Pulmonary artery endothelial cell (primary cell): Measurements from ENCODE around the gene KRTAP2-3. TPM values are rescaled to one million over a fixed set of nuclear protein-coding genes. Genes with fewer than 3 reads are reported as not detected.
"Not testable (repeated sequence)": the region's sequence is repeated elsewhere in the genome, so short reads cannot be mapped to it uniquely, and the experiment has no call there.

Experiments used
- DNase-seq: peaks from one replicate; pipeline ENCODE4 v3.0.0-alpha.2; 2011; ENCODE audit warnings: low read depth, low spot score
- total RNA-seq: library from RNA; depleted of rRNA; stranded (reverse); fragments of >200 nt; gene quantifications from 2 replicates; pipeline ENCODE4 v1.2.3, GENCODE V29; 2014

KRTAP2-3 gene
- total RNA-seq, 1 donor from 2014 or later: not detected

- no peak for DNase-seq
Observed at GRCh38 chr17:41067281-41067680, 7.4 kb upstream of the KRTAP2-3 start.

GRCh38 chr17:41065829-41066624 lies 6.1 kb upstream of the KRTAP2-3 start, which contains the start of gene KRTAP2-4:
KRTAP2-4 (minus strand) TSS chr17:41065879; CDS start chr17:41065845, 34 bp downstream.
- DNase-seq: no peak

GRCh38 chr17:41065016-41065689 lies 5.2 kb upstream of the KRTAP2-3 start:
- not testable (repeated sequence) for DNase-seq

DNA sequence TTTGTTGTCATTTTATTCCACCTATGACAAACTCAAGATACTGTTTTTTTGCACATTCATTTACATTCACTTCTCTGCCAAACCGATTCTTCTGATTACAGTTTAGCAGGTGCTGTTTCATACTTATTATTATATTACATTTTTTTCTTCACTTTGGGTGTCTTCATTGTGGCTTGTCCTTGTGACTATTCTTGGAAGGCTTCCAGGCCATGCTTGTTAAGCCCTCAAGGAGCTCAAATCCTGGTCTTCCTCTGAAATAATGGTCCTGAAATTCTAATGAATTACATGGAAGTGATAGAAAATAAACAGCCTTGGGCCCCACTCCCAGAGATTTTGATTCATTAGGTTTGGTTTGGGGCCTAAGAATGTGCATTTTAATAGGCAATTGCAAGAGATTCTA lies 4.4 kb upstream of the KRTAP2-3 start:
- DNase-seq: no peak

GRCh38 chr17:41063449-41063848 lies 3.5 kb upstream of the KRTAP2-3 start:
- DNase-seq: no peak

DNA sequence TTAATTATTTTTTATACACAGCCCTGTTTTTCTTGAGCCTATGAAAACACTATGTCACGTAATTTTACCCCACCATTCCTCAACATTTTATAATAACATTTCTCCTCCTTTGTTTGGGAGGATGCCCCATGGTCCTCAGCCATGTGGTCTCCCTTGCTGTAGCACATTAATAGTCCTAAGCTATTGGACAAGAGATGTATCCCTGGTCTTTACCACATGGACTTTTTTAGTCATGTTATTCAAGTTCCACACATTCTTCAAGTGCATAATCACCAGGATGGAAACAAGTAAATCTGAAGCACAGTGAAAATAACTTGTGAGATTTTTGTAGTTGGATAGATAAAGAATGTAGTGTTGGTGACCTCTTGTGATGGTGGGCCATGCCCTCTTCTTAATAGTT lies 2.0 kb upstream of the KRTAP2-3 start:
- DNase-seq: no peak

- DNase-seq: not testable (repeated sequence)
Observed at GRCh38 chr17:41059276-41060051, 450 bp downstream of the KRTAP2-3 start.

GRCh38 chr17:41058741-41059140 lies 1.2 kb downstream of the KRTAP2-3 start:
- DNase-seq: no peak

DNA sequence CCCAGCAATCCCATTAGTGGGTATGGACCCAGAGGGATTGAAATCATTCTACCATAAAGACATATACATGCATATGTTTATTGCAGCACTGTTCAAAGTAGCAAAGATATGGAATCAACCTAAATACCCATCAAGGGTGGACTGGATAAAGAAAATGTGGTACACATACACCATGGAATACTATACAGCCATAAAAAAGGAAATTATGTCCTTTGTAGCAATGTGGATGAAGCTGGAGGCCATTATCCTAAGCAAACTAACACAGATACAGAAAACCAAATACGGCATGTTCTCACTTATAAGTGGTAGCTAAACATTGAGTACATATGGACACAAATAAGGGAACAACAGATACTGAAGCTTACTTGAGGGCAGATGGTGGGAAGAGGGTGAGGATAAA lies 2.4 kb downstream of the KRTAP2-3 start:
- no peak for DNase-seq

DNA sequence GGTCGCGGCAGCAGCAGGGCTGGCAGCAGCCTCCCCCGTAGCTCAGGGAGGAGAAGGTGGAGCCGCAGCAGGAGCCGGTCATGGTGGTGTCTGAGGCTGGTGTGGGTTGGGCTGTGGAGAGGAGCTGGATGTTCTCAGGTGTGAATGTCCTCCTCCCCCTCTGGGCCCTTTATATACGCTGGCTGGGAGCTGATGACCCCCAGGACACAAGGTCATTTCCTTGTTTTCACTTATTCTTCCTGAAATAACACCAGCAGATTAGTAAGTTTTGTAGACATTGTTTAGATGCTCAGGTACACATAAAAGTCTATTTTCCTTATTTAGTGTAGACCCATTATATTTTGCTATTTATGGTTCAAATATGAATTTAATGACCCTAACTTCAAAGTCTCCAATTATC lies 4.8 kb downstream of the KRTAP2-3 start, which contains the start of gene KRTAP2-2:
KRTAP2-2 (minus strand) TSS at position 101 of the 400 bp plus-strand sequence; CDS start at position 82, 19 bp downstream.
- DNase-seq: not testable (repeated sequence)

- DNase-seq: not testable (repeated sequence)
Observed at GRCh38 chr17:41054556-41054955, 5.4 kb downstream of the KRTAP2-3 start.

- no peak for DNase-seq
Observed at GRCh38 chr17:41054025-41054424, 5.9 kb downstream of the KRTAP2-3 start.

DNA sequence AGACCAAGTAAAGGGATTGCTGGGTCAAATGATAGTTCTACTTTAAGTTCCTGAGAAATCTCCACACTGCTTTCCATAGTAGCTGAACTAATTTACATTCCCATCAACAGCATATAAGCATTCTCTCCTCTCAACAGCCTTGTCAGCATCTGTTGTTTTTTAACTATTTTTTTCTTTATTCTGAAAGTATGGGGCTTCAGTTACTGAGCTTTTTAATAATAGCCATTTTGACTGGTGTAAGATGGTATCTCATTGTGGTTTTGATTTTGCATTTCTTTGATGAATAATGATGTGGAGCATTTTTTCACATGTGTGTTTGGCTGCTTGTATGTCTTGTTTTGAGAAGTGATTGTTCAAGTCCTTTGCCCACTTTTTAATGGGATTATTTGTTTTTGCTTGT lies 7.3 kb downstream of the KRTAP2-3 start:
- no peak for DNase-seq

DNA sequence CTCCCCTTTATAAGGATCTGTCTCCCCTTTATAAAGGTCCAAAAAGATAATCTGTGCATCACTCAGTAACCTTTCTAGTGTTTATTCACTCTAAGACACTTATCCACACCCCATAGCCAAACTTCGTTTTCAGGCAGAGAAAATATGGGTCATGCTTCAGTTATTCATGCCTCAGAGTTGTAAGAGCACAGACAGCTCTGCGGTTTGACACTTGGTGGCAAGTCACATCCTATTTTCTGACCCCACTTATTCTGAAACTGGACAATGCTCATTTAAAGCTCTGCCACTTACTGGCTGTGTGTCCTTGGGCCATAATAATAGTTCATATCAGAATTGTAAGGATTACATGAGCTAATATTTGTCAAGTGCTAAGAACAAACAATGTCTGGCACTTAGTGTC lies 10.8 kb downstream of the KRTAP2-3 start:
- DNase-seq: no peak

DNA sequence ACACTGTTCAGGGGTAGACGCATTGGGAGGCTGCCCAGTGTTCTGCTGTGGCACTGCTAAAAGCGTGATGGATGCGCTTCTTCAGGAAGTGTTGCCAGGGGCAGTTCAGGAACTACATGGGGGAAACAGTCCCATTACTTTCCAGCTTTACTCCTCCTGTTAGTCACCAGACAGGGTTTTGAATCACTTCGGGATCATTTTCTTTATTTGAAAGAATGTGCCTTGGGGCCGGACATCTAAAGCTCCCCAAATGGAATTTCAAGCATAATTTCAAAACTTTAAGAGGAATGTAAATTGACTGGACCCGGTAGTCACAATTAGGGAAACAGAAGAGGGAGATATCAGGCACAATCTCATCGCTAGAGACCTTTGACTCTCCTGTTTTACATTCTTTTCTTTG lies 11.5 kb downstream of the KRTAP2-3 start:
- DNase-seq: no peak

DNA sequence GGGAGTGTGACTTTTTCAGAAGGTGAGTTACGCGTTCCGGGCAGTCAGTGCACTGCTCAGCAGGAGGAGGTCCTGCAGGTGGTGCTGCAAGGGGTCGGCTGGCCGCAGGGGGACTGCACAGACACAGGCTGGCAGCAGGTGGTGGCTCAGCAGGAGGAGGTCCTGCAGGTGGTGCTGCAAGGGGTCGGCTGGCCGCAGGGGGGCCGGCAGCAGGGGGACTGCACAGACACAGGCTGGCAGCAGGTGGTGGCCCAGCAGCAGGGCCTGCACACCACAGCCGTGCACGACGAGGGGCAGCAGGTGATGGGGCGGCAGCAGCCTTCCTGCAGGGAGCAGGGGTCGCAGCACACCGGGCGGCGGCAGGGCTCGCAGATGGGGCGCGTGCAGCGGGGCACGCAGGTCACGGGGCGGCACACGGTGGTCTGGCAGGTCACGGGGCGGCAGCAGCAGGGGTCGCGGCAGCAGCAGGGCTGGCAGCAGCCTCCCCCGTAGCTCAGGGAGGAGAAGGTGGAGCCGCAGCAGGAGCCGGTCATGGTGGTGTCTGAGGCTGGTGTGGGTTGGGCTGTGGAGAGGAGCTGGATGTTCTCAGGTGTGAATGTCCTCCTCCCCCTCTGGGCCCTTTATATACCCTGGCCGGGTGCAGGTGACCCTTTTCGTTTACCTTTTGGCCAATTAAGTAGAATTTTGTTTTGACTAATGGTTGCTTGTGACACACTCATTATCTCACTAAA lies 13.0 kb downstream of the KRTAP2-3 start, which contains the start of gene KRTAP2-1:
KRTAP2-1 (minus strand) TSS at position 582 of the 731 bp plus-strand sequence; CDS start at position 533, 49 bp downstream.
- not testable (repeated sequence) for DNase-seq

DNA sequence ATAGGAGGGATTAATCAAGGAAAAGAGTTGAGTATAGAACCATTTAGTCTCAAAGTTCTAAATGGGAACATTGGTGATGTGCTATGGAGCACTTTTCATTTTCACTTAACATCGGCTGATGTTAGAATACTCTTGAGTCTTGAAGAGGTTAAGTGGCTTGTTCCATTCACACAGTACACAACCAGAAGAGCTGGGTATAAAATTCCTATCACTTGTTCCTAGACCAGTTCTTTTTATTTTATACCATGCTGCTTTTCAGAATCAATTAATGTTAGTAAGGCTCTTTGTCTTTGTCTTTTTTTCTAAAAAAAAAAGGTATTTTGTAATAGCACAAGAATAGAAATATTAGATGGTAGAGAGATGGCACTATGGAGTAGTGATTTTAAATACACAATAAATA lies 17.0 kb downstream of the KRTAP2-3 start:
- DNase-seq: no peak

- DNase-seq: not testable (repeated sequence)
Observed at GRCh38 chr17:41040783-41041571, 18.9 kb downstream of the KRTAP2-3 start, which contains the start of gene KRTAP1-1. KRTAP1-1 (minus strand) TSS chr17:41041450; CDS start chr17:41041397, 53 bp downstream.

DNA sequence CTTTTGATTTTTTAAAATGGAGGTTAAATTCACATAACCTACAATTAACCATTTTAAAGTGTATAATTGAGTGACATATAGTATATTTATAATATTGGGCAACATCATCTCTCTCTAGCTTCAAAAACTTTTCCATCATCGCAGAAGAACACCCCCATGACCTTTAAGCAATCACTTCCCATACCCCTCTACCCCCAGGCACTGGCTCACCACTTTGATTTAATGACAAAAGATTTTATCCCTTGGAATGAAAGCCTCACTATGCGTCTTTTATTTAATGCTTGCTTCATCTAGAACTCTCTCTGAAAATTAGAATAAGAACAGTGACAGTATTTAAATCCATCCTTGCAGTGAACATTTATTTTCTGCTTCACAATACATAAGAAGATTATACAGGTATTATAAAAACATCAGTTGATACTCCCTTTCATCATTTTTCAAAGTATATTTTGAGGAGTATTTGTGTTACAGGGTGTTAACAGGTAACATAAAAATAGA lies 22.0 kb downstream of the KRTAP2-3 start:
- no peak for DNase-seq
